GM12878 (cell line): ENCODE measurements around the gene TUBA4B. TPM values are rescaled to one million over a fixed set of nuclear protein-coding genes. Genes with fewer than 3 reads are reported as not detected.

Experiments used
- ATAC-seq: fragments of 200-7000 bp; cut with Tn5 transposase; 3 replicates; pipeline ENCODE4 v1.9.1; 2020; ENCODE audit warnings: mild to moderate bottlenecking, moderate library complexity
- BruUV-seq: library from RNA; stranded (reverse); fragments of 400-500 nt; replicated peaks from 2 replicates; lab custom pipeline; 2021; lab: Mats Ljungman, UMichigan
- CTCF ChIA-PET: fragments of 300-600 bp; sonication (Branson Sonifier 250); formaldehyde crosslinking; extraction: SDS; loops from one replicate; lab custom pipeline; 2021; ENCODE audit warnings: inconsistent platforms; lab: Yijun Ruan, JAX
- POLR2A ChIA-PET: fragments of 350-600 bp; formaldehyde crosslinking; extraction: SDS; loops from one replicate; lab custom pipeline; 2021; ENCODE audit warnings: inconsistent platforms; lab: Charles Lee
- RAD21 ChIA-PET: fragments of 300-600 bp; sonication (Branson Sonifier 250); formaldehyde crosslinking; loops from one replicate; lab custom pipeline; 2023; ENCODE audit warnings: antibody characterized with exemption; ENCODE audit not compliant: unreplicated experiment; lab: Charles Lee
- SMC1A ChIA-PET: fragments of 300-600 bp; sonication (Branson Sonifier 250); formaldehyde crosslinking; loops from one replicate; lab custom pipeline; 2023; ENCODE audit not compliant: unreplicated experiment, uncharacterized antibody; lab: Charles Lee
- DNase-seq: peaks from one replicate; pipeline ENCODE4 v3.0.0-alpha.2; 2011; ENCODE audit warnings: low read depth, low spot score
- FAIRE-seq: peaks from 3 replicates; lab custom pipeline; 2011; peaks lifted over from hg19 to GRCh38; lab: Jason Lieb, UNC
- H2AFZ ChIP-seq: 2 replicates; pipeline ENCODE4 v1.6.0; 2011; ENCODE audit warnings: low read depth, low read length, control low read depth; ENCODE audit not compliant: control insufficient read depth
- H3K27ac ChIP-seq: 2 replicates; pipeline ENCODE4 v1.5.1; 2011; ENCODE audit warnings: control low read depth; ENCODE audit not compliant: control insufficient read depth, insufficient read depth
- H3K27me3 ChIP-seq, 2 experiments: replicated peaks in 1 of 2; 2 replicates each; pipeline versions ENCODE4 v1.6.0 to v1.6.1; 2011; ENCODE audit warnings: low read length in 1 of 2; ENCODE audit not compliant: control insufficient read depth in 2 of 2, insufficient read depth in 2 of 2
- H3K36me3 ChIP-seq, 2 experiments: 2 replicates each; pipeline ENCODE4 v1.5.1; 2011; ENCODE audit warnings: low read length in 1 of 2; ENCODE audit not compliant: control insufficient read depth in 2 of 2, insufficient read depth in 2 of 2
- H3K4me1 ChIP-seq: 2 replicates; pipeline ENCODE4 v1.6.1; 2011; ENCODE audit warnings: mild to moderate bottlenecking, low read length, moderate library complexity, mixed read lengths; ENCODE audit not compliant: control insufficient read depth, insufficient read depth
- H3K4me2 ChIP-seq: 2 replicates; pipeline ENCODE4 v1.6.0; 2011; ENCODE audit warnings: control low read depth; ENCODE audit not compliant: control insufficient read depth, insufficient read depth
- H3K4me3 ChIP-seq: fragments of 200-600 bp; sonication (generic); 2 replicates; pipeline ENCODE4 v1.5.1; 2016
- H3K79me2 ChIP-seq: 2 replicates; pipeline ENCODE4 v1.6.0; 2011; ENCODE audit warnings: low read length; ENCODE audit not compliant: control insufficient read depth, insufficient read depth
- H3K9ac ChIP-seq: 2 replicates; pipeline ENCODE4 v1.8.0; 2011; ENCODE audit warnings: low read length, control low read depth, mixed read lengths; ENCODE audit not compliant: control insufficient read depth, insufficient read depth
- H3K9me3 ChIP-seq: replicated peaks from 3 replicates; pipeline ENCODE4 v1.5.1; 2011; ENCODE audit warnings: mild to moderate bottlenecking, low read length; ENCODE audit not compliant: control insufficient read depth, insufficient read depth
- H4K20me1 ChIP-seq: 2 replicates; pipeline ENCODE4 v1.6.0; 2011; ENCODE audit not compliant: control insufficient read depth, insufficient read depth
- CHD1 ChIP-seq: IDR thresholded peaks from 2 replicates; pipeline ENCODE4 v1.6.1; 2012; ENCODE audit warnings: low read depth, low read length, improper control_type of control experiment
- HDAC6 ChIP-seq: fragments of 200-600 bp; sonication (generic); IDR thresholded peaks from one replicate; pipeline ENCODE4 v1.8.0; 2017; ENCODE audit warnings: antibody characterized with exemption; ENCODE audit not compliant: unreplicated experiment
- IKZF1 ChIP-seq: fragments of 450-650 bp; conservative IDR thresholded peaks from 2 replicates; pipeline ENCODE4 v1.6.1; 2017; ENCODE audit warnings: antibody characterized with exemption, mild to moderate bottlenecking
- JUNB ChIP-seq: IDR thresholded peaks from 2 replicates; pipeline ENCODE4 v1.6.1; 2016; ENCODE audit warnings: antibody characterized with exemption, mild to moderate bottlenecking
- MTA2 ChIP-seq: fragments of 450-650 bp; IDR thresholded peaks from 2 replicates; pipeline ENCODE4 v1.6.1; 2016; ENCODE audit warnings: low read depth, mild to moderate bottlenecking, moderate library complexity
- PAX8 ChIP-seq: fragments of 450-650 bp; IDR thresholded peaks from 2 replicates; pipeline ENCODE4 v1.6.1; 2017; ENCODE audit warnings: mild to moderate bottlenecking, moderate library complexity
- TARDBP ChIP-seq: IDR thresholded peaks from 2 replicates; pipeline ENCODE4 v1.6.1; 2016; ENCODE audit warnings: borderline replicate concordance
- TCF12 ChIP-seq: IDR thresholded peaks from 2 replicates; pipeline ENCODE4 v1.6.1; 2011; ENCODE audit warnings: low read depth, mild to moderate bottlenecking, low read length
- WGBS: methylation state at CpG from one replicate; pipeline ENCODE4 v1.1.6; 2016; ENCODE audit warnings: low lambda C conversion rate; ENCODE audit not compliant: insufficient replicate concordance, insufficient coverage; ENCODE audit errors: missing lambda C conversion rate; 5-methylcytosine and 5-hydroxymethylcytosine counted together
- in situ Hi-C: fragments of 300-500 bp; cut with MboI; formaldehyde crosslinking; loops from 9 replicates; pipeline ENCODE4 v1.14.3; 2018; ENCODE audit warnings: mixed read lengths
- intact Hi-C: fragments of 100-400 bp; cut with micrococcal nuclease; formaldehyde crosslinking; loops from one replicate; pipeline ENCODE4 v1.14.2; 2022; ENCODE audit not compliant: unreplicated experiment
- polyA plus RNA-seq, 11 experiments: library from polyadenylated mRNA; depleted of rRNA in 4 of 11; unstranded in 6 of 11; stranded (reverse) in 5 of 11; fragments of >200 nt; fragmentation: Nextera tagmentation in 4 of 11; fragmentation: Illumina TruSeq in 1 of 11; extraction: Ambion mirVana in 4 of 11; extraction: Trizol in 1 of 11; gene quantifications; 1 replicate in 1 of 11; 2 replicates in 10 of 11; pipeline versions ENCODE4 v1.2.1 to v1.2.3, GENCODE V29; 2011 to 2016; ENCODE audit warnings: inconsistent platforms in 2 of 11, missing spikeins in 2 of 11, low read depth in 1 of 11
- total RNA-seq, 4 experiments: library from RNA; depleted of rRNA in 3 of 4; stranded (reverse); fragments of >200 nt in 3 of 4; fragmentation: Illumina TruSeq in 1 of 4; extraction: Trizol in 1 of 4; gene quantifications; 2 replicates each; pipeline versions ENCODE4 v1.2.1 to v1.2.3, GENCODE V29; 2013 to 2021
- TF ChIP-seq, protein P1 (sequence below): IDR thresholded peaks from 2 replicates; pipeline ENCODE4 v1.6.1; 2012; ENCODE audit warnings: improper control_type of control experiment, low read depth, low read length; ENCODE audit not compliant: insufficient replicate concordance

TUBA4B gene
- total and polyA plus RNA-seq, 10 of the 15 experiments (the other 5 are each of a cell fraction or from before 2014, with no cell fraction given): 0.07 TPM; not detected in 9

DNA sequence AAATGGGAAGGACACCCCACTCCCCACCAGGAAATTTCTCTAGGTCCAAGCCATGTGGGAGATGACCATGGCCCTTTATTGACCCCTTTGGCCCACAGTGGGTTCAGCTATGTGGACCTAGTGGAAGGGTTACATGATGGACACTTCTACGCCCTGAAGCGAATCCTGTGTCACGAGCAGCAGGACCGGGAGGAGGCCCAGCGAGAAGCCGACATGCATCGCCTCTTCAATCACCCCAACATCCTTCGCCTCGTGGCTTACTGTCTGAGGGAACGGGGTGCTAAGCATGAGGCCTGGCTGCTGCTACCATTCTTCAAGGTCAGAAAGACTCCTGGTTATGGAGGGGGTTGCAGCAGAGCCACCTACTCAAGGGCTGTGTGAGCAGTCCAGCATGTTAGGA lies 6.5 kb upstream of the TUBA4B start:
- TF ChIP-seq PAX8 (no peak), JUNB (no peak), IKZF1 (no peak), TCF12 (no peak), TARDBP (no peak), MTA2 (no peak), HDAC6 (no peak), CHD1 (no peak)
- TF ChIP-seq, protein P1, sequence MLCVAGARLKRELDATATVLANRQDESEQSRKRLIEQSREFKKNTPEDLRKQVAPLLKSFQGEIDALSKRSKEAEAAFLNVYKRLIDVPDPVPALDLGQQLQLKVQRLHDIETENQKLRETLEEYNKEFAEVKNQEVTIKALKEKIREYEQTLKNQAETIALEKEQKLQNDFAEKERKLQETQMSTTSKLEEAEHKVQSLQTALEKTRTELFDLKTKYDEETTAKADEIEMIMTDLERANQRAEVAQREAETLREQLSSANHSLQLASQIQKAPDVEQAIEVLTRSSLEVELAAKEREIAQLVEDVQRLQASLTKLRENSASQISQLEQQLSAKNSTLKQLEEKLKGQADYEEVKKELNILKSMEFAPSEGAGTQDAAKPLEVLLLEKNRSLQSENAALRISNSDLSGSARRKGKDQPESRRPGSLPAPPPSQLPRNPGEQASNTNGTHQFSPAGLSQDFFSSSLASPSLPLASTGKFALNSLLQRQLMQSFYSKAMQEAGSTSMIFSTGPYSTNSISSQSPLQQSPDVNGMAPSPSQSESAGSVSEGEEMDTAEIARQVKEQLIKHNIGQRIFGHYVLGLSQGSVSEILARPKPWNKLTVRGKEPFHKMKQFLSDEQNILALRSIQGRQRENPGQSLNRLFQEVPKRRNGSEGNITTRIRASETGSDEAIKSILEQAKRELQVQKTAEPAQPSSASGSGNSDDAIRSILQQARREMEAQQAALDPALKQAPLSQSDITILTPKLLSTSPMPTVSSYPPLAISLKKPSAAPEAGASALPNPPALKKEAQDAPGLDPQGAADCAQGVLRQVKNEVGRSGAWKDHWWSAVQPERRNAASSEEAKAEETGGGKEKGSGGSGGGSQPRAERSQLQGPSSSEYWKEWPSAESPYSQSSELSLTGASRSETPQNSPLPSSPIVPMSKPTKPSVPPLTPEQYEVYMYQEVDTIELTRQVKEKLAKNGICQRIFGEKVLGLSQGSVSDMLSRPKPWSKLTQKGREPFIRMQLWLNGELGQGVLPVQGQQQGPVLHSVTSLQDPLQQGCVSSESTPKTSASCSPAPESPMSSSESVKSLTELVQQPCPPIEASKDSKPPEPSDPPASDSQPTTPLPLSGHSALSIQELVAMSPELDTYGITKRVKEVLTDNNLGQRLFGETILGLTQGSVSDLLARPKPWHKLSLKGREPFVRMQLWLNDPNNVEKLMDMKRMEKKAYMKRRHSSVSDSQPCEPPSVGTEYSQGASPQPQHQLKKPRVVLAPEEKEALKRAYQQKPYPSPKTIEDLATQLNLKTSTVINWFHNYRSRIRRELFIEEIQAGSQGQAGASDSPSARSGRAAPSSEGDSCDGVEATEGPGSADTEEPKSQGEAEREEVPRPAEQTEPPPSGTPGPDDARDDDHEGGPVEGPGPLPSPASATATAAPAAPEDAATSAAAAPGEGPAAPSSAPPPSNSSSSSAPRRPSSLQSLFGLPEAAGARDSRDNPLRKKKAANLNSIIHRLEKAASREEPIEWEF: no peak
- WGBS: 89% methylated on average over 10 of the region's 10 CpGs
- H3K4me2 ChIP-seq: peak overlapping the region; percentile 88
- POLR2A ChIA-PET: interaction anchor here (1.3 to 3.0 kb wide), 6 partner anchors 8 to 70 kb away, joined by 4 to 31 read pairs (median 18); partner anchors contain the start of genes ANKZF1, ATG9A, CNPPD1 and DNAJB2
- intact Hi-C loops (no loop called here), in situ Hi-C loops (no loop called here)
- H2AFZ ChIP-seq: no peak overlapping the region
- BruUV-seq: no TSS peak
- H3K9ac ChIP-seq: no peak overlapping the region
- H3K27ac ChIP-seq: no peak overlapping the region
- FAIRE-seq (no peak), DNase-seq (no peak), ATAC-seq (no peak)
- RAD21 ChIA-PET: interaction anchor here (1.8 to 2.3 kb wide), 3 partner anchors 8 to 48 kb away, joined by 5 to 20 read pairs (median 12); partner anchors contain the start of gene DNAJB2
- H3K4me3 ChIP-seq: peak overlapping the region; percentile 90; the same call in 1 of the 2 replicates
- H3K27me3 ChIP-seq: no peaks in the 10 kb centered on the region
- peaks cover 47% of the 10 kb centered on the region for H3K4me1 ChIP-seq
- SMC1A ChIA-PET: interaction anchor here (2.2 to 2.5 kb wide), 2 partner anchors 8 to 32 kb away, joined by 10 to 16 read pairs; partner anchors contain the start of gene DNAJB2
- no peaks in the 10 kb centered on the region for H3K9me3 ChIP-seq
- H3K36me3 ChIP-seq: peaks cover 12 to 19% of the 10 kb centered on the region in 2 experiments
- H4K20me1 ChIP-seq: 0 out of 2 replicates have a peak, but pooled peaks cover 4% of the 10 kb centered on the region
- CTCF ChIA-PET: interaction anchor here (0.7 to 3.4 kb wide), 4 partner anchors 7 to 48 kb away, joined by 3 to 40 read pairs (median 16); partner anchors contain the start of genes DNAJB2 and TUBA4A
- peaks cover 38% of the 10 kb centered on the region for H3K79me2 ChIP-seq
